ENCODE results near the gene LNPEP. TPM values are rescaled to one million over a fixed set of nuclear protein-coding genes. Genes with fewer than 3 reads are reported as not detected.

The LNPEP gene
- total RNA-seq, 1 experiment from 2014 or later: 6.4 TPM

GRCh38 chr5:96932026-96932425 lies 3.9 kb upstream of the LNPEP start:
- no peak overlapping the region for H3K27ac Mint-ChIP-seq

GRCh38 chr5:96933764-96934707 lies 1.8 kb upstream of the LNPEP start:
- peaks cover 15% of the 10 kb centered on the region for H3K27me3 Mint-ChIP-seq (ENCODE audit: low read depth)
- peaks cover 25% of the 10 kb centered on the region for H3K4me1 Mint-ChIP-seq
- ChIA-PET CTCF (no interaction called here), POLR2A (no interaction called here)
- H3K27ac Mint-ChIP-seq: peak overlapping the region; percentile 95
- DNase-seq (ENCODE audit: low spot score) (no peak), ATAC-seq (no peak)
- TF ChIP-seq ZNF232 (CRISPR knock-in tag; IDR thresholded peaks at IDR 0.05) (0 out of 2 replicates have a peak, but pooled peaks have one; percentile 47), ZNF423 (CRISPR knock-in tag; IDR thresholded peaks at IDR 0.05) (no peak)
- no peaks in the 10 kb centered on the region for H3K9me3 Mint-ChIP-seq
- no peaks in the 10 kb centered on the region for H3K36me3 Mint-ChIP-seq
- peak overlapping the region; percentile 96 for H3K4me3 Mint-ChIP-seq

More at GRCh38 chr5:96932026-96932425, 3.9 kb upstream of the LNPEP start:
- ChIA-PET CTCF (interaction anchor here (0.8 to 1.1 kb wide), 2 partner anchors 45 to 179 kb away, joined by 3 read pairs; no protein-coding TSS in a partner anchor), POLR2A (no interaction called here)
- no peak overlapping the region for H3K4me3 Mint-ChIP-seq
- peaks cover 18% of the 10 kb centered on the region for H3K4me1 Mint-ChIP-seq
- no peak for ATAC-seq
- no peak for DNase-seq (ENCODE audit: low spot score)
- no peaks in the 10 kb centered on the region for H3K9me3 Mint-ChIP-seq
- H3K27me3 Mint-ChIP-seq (ENCODE audit: low read depth): peaks cover 6% of the 10 kb centered on the region
- TF ChIP-seq GABPB1 (CRISPR knock-in tag; IDR thresholded peaks at IDR 0.05): no peak
- no peak for TF ChIP-seq IRF2 (CRISPR knock-in tag; IDR thresholded peaks at IDR 0.05; ENCODE audit: borderline replicate concordance, low read depth)
- H3K36me3 Mint-ChIP-seq: no peaks in the 10 kb centered on the region

GRCh38 chr5:96934708-96935558 lies 947 bp upstream of the LNPEP start:
- POLR2A ChIA-PET: no interaction called here
- H3K27ac Mint-ChIP-seq: peak overlapping the region; percentile 99
- no peaks in the 10 kb centered on the region for H3K36me3 Mint-ChIP-seq
- peak overlapping the region; percentile 96 for H3K4me3 Mint-ChIP-seq
- ATAC-seq: peak; percentile 67
- H3K4me1 Mint-ChIP-seq: peaks cover 25% of the 10 kb centered on the region
- DNase-seq (ENCODE audit: low spot score): peak; percentile 85
- peaks cover 15% of the 10 kb centered on the region for H3K27me3 Mint-ChIP-seq (ENCODE audit: low read depth)
- no peaks in the 10 kb centered on the region for H3K9me3 Mint-ChIP-seq
- CTCF ChIA-PET: interaction anchor here (1.5 kb wide), 1 partner anchor 66 kb away, joined by 6 read pairs; no protein-coding TSS in a partner anchor
- peak; percentile 96 for TF ChIP-seq ZNF423 (CRISPR knock-in tag; IDR thresholded peaks at IDR 0.05)
- TF ChIP-seq FOXK1 (CRISPR knock-in tag; IDR thresholded peaks at IDR 0.05): peak; percentile 51; the same call in 1 of the 2 replicates
- no peak for TF ChIP-seq ZNF512 (CRISPR knock-in tag; IDR thresholded peaks at IDR 0.05; ENCODE audit: borderline replicate concordance)
- peak; percentile 9; the same call in 1 of the 2 replicates for TF ChIP-seq ETV6 (CRISPR knock-in tag; IDR thresholded peaks at IDR 0.05)
- peak; percentile 98 for TF ChIP-seq PRDM15 (CRISPR knock-in tag; IDR thresholded peaks at IDR 0.05)
- TF ChIP-seq JUN (CRISPR knock-in tag; IDR thresholded peaks at IDR 0.05): peak; percentile 31; the same call in 1 of the 2 replicates
- TF ChIP-seq ZNF416 (CRISPR knock-in tag; IDR thresholded peaks at IDR 0.05): no peak
- TF ChIP-seq JAZF1 (CRISPR knock-in tag; IDR thresholded peaks at IDR 0.05): no peak
- TF ChIP-seq ZNF232 (CRISPR knock-in tag; IDR thresholded peaks at IDR 0.05): no peak
- TF ChIP-seq ARID4B (CRISPR knock-in tag; IDR thresholded peaks at IDR 0.05; ENCODE audit: borderline replicate concordance): 0 out of 2 replicates have a peak, but pooled peaks have one; percentile 15
- TF ChIP-seq RELA (CRISPR knock-in tag; IDR thresholded peaks at IDR 0.05; ENCODE audit: borderline replicate concordance): no peak
- TF ChIP-seq CREB1 (CRISPR knock-in tag; IDR thresholded peaks at IDR 0.05): no peak
- TF ChIP-seq ZNF317 (CRISPR knock-in tag; IDR thresholded peaks at IDR 0.05; ENCODE audit: borderline replicate concordance, low read depth): 0 out of 2 replicates have a peak, but pooled peaks have one; percentile 10
- peak; percentile 51; the same call in 1 of the 2 replicates for TF ChIP-seq NFE2L1 (CRISPR knock-in tag; IDR thresholded peaks at IDR 0.05)
- TF ChIP-seq MAX (CRISPR knock-in tag; IDR thresholded peaks at IDR 0.05): peak; percentile 26; the same call in 1 of the 2 replicates

Data from WTC11 (cell line).